ENCODE data around the gene GCHFR. TPM values are rescaled to one million over a fixed set of nuclear protein-coding genes. Genes with fewer than 3 reads are reported as not detected.

GCHFR gene
- total RNA-seq, 1 donor from 2014 or later, result 7.4 TPM

DNA sequence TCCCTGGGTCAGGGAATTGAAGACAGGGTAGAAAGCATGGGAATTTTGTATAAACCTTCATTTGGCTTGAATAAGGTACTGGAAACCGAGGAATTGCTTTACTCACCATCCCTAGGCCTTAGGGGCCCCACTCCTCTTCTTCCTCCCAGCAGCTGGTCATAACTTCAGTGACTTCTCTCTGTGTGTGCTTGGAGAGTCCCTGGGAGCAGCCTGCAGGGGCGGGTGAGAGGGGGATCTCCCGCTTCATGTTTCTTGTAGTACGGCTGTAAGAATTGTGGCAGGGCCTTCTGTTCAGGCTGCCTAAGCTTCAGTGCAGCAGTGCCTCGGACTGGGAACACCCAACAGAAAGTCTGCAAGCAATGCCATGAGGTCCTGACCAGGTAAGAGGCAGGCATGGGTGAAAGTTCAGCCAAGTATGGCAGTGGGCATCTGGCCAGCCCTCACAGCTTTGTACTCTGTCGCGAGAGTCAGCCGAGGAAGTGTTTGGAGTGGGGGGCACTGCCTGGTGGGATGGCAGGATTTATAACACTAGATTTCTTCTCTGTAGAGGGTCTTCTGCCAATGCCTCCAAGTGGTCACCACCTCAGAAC is 45.1 kb downstream of the GCHFR start:
- DNase-seq (ENCODE audit: low spot score), result no peak

DNA sequence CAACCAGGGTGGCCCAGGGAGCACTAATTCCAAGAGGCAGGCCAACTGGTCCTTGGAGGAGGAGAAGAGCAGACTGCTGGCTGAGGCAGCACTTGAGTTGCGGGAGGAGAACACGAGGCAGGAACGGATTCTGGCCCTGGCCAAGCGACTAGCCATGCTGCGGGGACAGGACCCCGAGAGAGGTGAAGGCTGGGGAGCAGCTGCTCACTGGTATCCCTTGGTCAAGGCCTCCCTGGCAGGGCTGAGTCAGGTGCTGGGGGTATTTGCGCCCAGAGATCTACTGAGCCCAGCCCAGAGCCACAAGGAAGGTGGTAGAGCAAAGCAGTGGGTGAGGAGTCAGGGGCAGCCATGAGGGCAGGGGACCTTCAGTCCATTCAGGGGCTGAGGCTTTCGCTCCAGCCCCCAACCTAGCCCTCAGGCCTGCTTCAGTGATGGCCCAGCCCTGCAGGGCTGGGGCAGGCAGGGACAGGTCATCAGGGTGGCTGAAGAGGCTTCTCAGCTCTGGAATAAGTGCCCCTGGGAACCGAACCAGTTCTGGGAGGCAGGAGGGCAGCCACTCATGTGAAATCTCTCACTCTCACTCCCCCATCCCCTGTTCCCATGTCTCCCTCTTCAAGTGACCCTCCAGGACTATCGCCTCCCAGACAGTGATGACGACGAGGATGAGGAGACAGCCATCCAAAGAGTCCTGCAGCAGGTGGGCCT is 49.0 kb downstream of the GCHFR start:
- DNase-seq (ENCODE audit: low spot score), result no peak

DNA sequence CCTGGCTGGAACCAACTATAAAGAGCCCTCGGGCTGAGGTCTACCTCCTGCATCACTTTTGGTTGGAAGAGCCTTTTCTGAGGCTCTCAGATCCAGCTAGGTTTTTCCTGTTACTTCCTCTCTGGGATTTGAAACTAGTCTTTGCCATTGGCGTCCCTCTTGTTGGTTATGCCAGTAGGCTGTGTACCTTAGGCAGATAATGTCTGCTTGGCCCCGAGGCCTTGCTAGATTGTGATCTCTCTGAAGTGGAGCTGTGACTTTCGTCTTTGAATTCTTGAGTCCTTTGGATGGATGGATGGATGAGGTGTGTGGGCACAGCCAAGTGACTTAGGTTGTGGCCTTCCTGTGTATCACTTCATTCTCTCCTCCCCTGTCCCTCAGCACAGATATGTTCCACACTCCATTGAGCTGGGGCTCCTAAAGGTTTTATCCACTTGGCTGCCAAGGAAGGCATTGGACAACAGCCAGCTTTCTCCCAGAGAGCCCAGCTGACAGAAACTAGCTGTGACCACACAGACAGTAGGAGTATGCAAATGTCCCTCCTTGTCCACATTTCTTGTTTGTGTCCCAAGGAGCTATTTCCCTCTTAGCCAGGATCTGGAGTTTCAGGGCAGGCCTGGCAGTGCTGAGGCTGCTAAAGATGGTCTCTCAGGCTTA is 51.3 kb downstream of the GCHFR start:
- no peak for DNase-seq (ENCODE audit: low spot score)

Other genes starting within 250 kb of the GCHFR start
- 28.9 TPM for gene CCDC32, start 199.0 kb upstream of the GCHFR start, total RNA-seq
- gene RPUSD2, start 194.8 kb upstream of the GCHFR start, total RNA-seq, result 8.4 TPM
- 1.2 TPM for gene KNL1, start 169.8 kb upstream of the GCHFR start, total RNA-seq
- gene RAD51, start 68.9 kb upstream of the GCHFR start, total RNA-seq, result 0.68 TPM
- gene RMDN3, start 8.8 kb upstream of the GCHFR start, total RNA-seq, result 34.6 TPM
- gene C15orf62, start 5.9 kb downstream of the GCHFR start, total RNA-seq, result 0.52 TPM
- 26.0 TPM for gene ZFYVE19, start 43.0 kb downstream of the GCHFR start, total RNA-seq
- gene DNAJC17, start 43.4 kb downstream of the GCHFR start, total RNA-seq, result 51.3 TPM
- not detected for gene PPP1R14D, start 64.6 kb downstream of the GCHFR start, total RNA-seq
- gene SPINT1, start 80.0 kb downstream of the GCHFR start, total RNA-seq, result 138 TPM
- gene RHOV, start 110.2 kb downstream of the GCHFR start, total RNA-seq, result 31.4 TPM
- 30.0 TPM for gene VPS18, start 130.4 kb downstream of the GCHFR start, total RNA-seq
- 15.2 TPM for gene DLL4, start 165.3 kb downstream of the GCHFR start, total RNA-seq
- 9.2 TPM for gene CHAC1, start 189.4 kb downstream of the GCHFR start, total RNA-seq